ENCODE results near the gene TELO2. TPM values are rescaled to one million over a fixed set of nuclear protein-coding genes. Genes with fewer than 3 reads are reported as not detected.

TELO2 gene
- total RNA-seq, 1 donor from 2014 or later: 87.5 TPM

- no peaks in the 10 kb centered on the region for H3K4me1 Mint-ChIP-seq
- no peak overlapping the region for H3K27ac Mint-ChIP-seq (ENCODE audit: unreplicated experiment)
- no peaks in the 10 kb centered on the region for H3K36me3 Mint-ChIP-seq (ENCODE audit: low read depth)
- no peaks in the 10 kb centered on the region for H3K27me3 Mint-ChIP-seq (ENCODE audit: low read depth)
- no peak for TF ChIP-seq CTCF (conservative IDR thresholded peaks at IDR 0.05)
- no peaks in the 10 kb centered on the region for H3K9me3 Mint-ChIP-seq
- no peak for DNase-seq (ENCODE audit: low read depth, low spot score)
- H3K4me3 Mint-ChIP-seq: no peak overlapping the region
Observed at GRCh38 chr16:1445518-1446203, 47.5 kb upstream of the TELO2 start.

- H3K9me3 Mint-ChIP-seq: no peaks in the 10 kb centered on the region
Observed at GRCh38 chr16:1446296-1447080, 46.7 kb upstream of the TELO2 start.

GRCh38 chr16:1447965-1448364 is 45.2 kb upstream of the TELO2 start:
- no peaks in the 10 kb centered on the region for H3K36me3 Mint-ChIP-seq (ENCODE audit: low read depth)

More at GRCh38 chr16:1446296-1447080, 46.7 kb upstream of the TELO2 start:
- H3K4me1 Mint-ChIP-seq: no peaks in the 10 kb centered on the region
- no peak overlapping the region for H3K27ac Mint-ChIP-seq (ENCODE audit: unreplicated experiment)
- no peak for DNase-seq (ENCODE audit: low read depth, low spot score)
- H3K36me3 Mint-ChIP-seq (ENCODE audit: low read depth): no peaks in the 10 kb centered on the region
- H3K4me3 Mint-ChIP-seq: no peak overlapping the region
- no peaks in the 10 kb centered on the region for H3K27me3 Mint-ChIP-seq (ENCODE audit: low read depth)
- TF ChIP-seq CTCF (conservative IDR thresholded peaks at IDR 0.05): no peak

GRCh38 chr16:1448536-1449116 is 44.5 kb upstream of the TELO2 start:
- no peak overlapping the region for H3K4me3 Mint-ChIP-seq
- no peaks in the 10 kb centered on the region for H3K9me3 Mint-ChIP-seq
- DNase-seq (ENCODE audit: low read depth, low spot score): no peak
- no peaks in the 10 kb centered on the region for H3K36me3 Mint-ChIP-seq (ENCODE audit: low read depth)
- H3K27me3 Mint-ChIP-seq (ENCODE audit: low read depth): no peaks in the 10 kb centered on the region
- H3K4me1 Mint-ChIP-seq: no peaks in the 10 kb centered on the region
- TF ChIP-seq CTCF (conservative IDR thresholded peaks at IDR 0.05): no peak
- H3K27ac Mint-ChIP-seq (ENCODE audit: unreplicated experiment): no peak overlapping the region

More at GRCh38 chr16:1447965-1448364, 45.2 kb upstream of the TELO2 start:
- Mint-ChIP-seq H3K27me3 (ENCODE audit: low read depth) (no peaks in the 10 kb centered on the region), H3K9me3 (no peaks in the 10 kb centered on the region), H3K4me1 (no peaks in the 10 kb centered on the region), H3K27ac (ENCODE audit: unreplicated experiment) (no peak overlapping the region), H3K4me3 (no peak overlapping the region)
- DNase-seq (ENCODE audit: low read depth, low spot score): no peak
- TF ChIP-seq CTCF (conservative IDR thresholded peaks at IDR 0.05): no peak

- no peak for TF ChIP-seq CTCF (conservative IDR thresholded peaks at IDR 0.05)
- H3K27me3 Mint-ChIP-seq (ENCODE audit: low read depth): no peaks in the 10 kb centered on the region
Observed at GRCh38 chr16:1449201-1449788, 43.9 kb upstream of the TELO2 start.

More at GRCh38 chr16:1449201-1449788, 43.9 kb upstream of the TELO2 start:
- no peak for DNase-seq (ENCODE audit: low read depth, low spot score)
- Mint-ChIP-seq H3K27ac (ENCODE audit: unreplicated experiment) (no peak overlapping the region), H3K36me3 (ENCODE audit: low read depth) (no peaks in the 10 kb centered on the region), H3K4me1 (no peaks in the 10 kb centered on the region), H3K4me3 (no peak overlapping the region), H3K9me3 (no peaks in the 10 kb centered on the region)
